Stomach (tissue), 4 donors: ENCODE results near the gene RNF130.

Experiments
- EP300 ChIP-seq: sonication (generic); formaldehyde crosslinking; IDR thresholded peaks from one replicate; pipeline ENCODE4 v1.6.1; 2017; ENCODE audit warnings: antibody characterized with exemption
- POLR2A ChIP-seq, 4 donors: fragments of 450-650 bp; IDR thresholded peaks; one replicate each; pipeline ENCODE4 v1.6.1; 2016; ENCODE audit warnings: antibody characterized with exemption in 4 of 4, control low read depth in 2 of 4, mild to moderate bottlenecking in 1 of 4, moderate library complexity in 1 of 4
- POLR2AphosphoS5 ChIP-seq, 3 donors: sonication (generic); formaldehyde crosslinking; IDR thresholded peaks; one replicate each; pipeline ENCODE4 v1.6.1; 2016; ENCODE audit warnings: antibody characterized with exemption in 3 of 3
- TF ChIP-seq, protein P1 (sequence below), 7 experiments: fragments of 450-650 bp in 4 of 7; fragments of 200-600 bp in 3 of 7; sonication (generic) in 3 of 7; IDR thresholded peaks; one replicate each; pipeline ENCODE4 v1.5.1; 2016 to 2019; ENCODE audit warnings: antibody characterized with exemption in 7 of 7, control low read depth in 2 of 7, mild to moderate bottlenecking in 1 of 7

- TF ChIP-seq, protein P1, sequence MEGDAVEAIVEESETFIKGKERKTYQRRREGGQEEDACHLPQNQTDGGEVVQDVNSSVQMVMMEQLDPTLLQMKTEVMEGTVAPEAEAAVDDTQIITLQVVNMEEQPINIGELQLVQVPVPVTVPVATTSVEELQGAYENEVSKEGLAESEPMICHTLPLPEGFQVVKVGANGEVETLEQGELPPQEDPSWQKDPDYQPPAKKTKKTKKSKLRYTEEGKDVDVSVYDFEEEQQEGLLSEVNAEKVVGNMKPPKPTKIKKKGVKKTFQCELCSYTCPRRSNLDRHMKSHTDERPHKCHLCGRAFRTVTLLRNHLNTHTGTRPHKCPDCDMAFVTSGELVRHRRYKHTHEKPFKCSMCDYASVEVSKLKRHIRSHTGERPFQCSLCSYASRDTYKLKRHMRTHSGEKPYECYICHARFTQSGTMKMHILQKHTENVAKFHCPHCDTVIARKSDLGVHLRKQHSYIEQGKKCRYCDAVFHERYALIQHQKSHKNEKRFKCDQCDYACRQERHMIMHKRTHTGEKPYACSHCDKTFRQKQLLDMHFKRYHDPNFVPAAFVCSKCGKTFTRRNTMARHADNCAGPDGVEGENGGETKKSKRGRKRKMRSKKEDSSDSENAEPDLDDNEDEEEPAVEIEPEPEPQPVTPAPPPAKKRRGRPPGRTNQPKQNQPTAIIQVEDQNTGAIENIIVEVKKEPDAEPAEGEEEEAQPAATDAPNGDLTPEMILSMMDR (IDR thresholded peaks at IDR 0.05): no peak
- no peak for TF ChIP-seq POLR2A (IDR thresholded peaks at IDR 0.05)
- no peak for TF ChIP-seq EP300
- TF ChIP-seq POLR2AphosphoS5 (IDR thresholded peaks at IDR 0.05): peak in 1 of 3 donors; percentile 6
Measured at GRCh38 chr5:180080486-180081280, 9.1 kb upstream of the RNF130 start.
